Measurements from ENCODE around the gene MRTFB.
A peak's percentile ranks its signal among the peaks of the same experiment; 100 is the strongest.
"Not testable (repeated sequence)": the region's sequence is repeated elsewhere in the genome, so short reads cannot be mapped to it uniquely, and the experiment has no call there.

The MRTFB gene

DNA sequence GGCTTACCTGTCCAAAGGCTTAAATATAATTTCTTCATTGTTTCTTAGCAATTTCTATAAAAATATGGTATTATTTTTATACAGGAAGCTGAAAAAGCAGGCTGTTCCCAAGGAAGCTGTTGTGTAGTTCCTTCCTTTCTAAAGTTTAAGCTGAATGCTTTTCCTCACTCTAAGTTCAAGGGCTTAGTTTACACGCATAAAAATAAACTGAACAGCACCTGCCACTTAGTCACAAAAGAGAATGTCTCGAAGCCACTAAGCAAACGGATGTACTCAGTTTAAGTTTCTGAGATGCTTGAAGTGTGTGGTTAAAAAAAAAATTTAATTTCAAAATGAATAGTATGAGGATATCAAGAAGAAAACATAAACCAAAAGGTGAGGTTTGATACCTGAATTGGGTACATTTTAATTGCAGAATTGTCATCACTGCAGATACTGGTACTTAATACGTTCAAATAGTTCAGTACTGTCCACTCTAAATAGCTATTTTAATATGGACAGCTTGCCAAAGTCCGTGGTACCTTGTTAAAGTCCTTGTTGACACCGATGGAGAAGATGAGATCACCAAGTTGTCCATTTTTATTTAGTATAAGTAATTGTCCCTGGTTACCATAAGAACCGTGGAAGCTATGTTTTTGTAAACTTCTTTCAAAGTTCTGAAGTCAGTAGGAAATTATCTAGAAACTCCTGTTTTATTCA lies 38.1 kb downstream of the MRTFB start:
- no peak for DNase-seq

DNA sequence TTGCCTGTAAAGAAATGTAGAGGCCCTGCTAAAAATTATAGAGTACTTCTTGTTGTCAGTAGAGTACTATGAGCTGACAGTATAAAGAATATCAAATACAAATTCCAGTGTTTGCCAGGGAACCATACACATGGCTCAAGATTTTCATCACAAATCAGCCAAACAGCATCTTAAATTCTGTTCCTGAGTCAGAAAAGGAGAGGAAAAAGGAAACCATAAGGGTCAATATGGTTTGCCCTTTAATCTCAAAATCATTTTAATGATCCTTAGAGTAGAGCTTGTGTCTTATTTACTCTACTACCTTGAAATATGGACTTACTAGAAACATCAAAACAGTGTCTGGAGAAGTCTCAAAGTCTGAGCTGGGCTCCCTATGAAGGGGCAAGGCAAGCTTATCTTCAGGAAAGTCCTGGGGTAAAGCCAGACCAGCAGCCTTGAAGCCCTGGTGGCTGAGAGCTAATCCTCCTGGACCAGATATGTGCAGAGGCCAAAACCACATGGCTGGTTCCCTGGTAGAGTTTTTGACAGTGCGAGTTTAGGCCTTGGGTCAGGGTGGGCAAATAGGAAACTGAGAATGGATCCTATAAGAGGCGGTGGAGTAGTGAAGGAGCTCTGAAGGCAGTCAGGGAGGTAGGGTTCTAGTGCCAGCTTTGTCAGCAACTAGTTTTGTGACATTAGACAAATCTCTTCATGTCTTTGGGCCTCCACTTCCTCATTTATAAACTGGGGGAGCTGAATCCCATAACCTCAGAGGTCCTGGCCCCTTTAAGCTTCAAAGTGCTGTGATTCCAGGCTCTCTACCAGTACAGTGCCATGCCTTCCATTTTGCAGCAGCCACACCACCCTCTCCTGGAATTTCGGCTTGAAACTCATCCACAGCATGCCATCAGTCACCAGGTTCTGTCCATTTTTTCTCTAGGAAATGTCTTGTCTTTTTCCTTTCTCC lies 38.9 kb downstream of the MRTFB start:
- no peak for DNase-seq

DNA sequence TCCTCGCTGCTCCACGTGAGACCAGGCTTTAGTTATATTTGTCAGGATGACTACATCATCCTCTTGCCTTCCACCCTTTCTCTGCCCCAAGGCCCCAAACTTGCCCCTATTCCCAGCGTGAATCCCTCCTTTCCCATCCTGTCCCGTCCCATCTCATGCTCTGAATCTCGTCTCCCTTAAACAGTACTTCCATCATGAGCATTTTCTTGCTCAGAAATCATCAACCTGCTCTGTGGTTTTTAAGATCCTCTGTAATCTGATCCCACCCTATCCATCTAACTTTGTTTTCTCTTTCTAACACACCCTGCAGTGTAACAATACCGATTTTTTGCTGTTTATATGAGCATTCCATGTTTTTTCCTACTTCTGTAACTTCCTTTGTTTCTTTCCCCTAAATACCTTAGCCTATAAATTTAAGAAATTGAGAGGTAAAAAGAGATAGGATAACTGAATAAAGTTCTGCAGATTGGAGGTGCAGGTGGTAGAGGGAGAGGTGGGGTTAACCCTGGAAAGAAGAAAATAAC lies 39.7 kb downstream of the MRTFB start:
- DNase-seq, result no peak

DNA sequence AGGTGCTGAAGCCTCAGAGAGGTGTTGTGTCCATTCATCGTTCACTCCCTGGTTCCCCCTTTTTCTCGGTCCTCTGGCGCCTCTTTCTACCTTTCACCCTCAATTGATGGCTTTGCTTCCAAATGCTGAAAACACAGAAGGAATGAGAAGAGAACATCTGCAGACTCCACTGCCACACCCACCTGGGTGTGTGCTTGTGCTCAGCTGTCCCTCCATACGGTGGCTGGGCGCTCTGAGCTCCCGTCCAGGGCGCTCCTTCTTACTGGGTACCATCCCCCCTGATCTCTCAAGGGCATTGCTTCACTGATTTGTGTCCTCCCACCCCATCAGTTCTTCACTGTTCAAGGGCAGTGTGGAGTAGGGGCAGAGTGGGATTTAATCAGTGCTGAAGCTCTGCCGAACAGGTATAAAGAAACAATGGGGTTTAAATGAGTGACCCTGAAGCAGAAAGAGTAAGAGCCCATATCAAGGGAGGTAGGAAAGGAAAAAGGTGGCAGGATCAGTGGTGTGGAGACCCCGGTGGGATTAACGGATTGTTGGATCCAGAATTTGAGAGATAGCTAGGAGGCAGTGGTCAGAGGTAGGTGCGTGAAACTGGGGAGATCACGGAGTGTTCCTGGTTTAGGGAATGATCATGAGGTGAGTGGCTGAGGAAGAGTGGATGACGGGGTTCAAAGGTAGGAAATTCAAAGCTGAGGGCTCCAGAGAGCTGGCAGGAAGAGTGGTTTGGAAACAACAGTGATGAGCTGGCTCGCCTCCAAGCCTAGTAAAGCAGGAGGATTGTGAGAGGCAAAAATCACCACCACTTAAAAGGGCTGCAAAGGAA lies 40.8 kb downstream of the MRTFB start:
- no peak for DNase-seq

DNA sequence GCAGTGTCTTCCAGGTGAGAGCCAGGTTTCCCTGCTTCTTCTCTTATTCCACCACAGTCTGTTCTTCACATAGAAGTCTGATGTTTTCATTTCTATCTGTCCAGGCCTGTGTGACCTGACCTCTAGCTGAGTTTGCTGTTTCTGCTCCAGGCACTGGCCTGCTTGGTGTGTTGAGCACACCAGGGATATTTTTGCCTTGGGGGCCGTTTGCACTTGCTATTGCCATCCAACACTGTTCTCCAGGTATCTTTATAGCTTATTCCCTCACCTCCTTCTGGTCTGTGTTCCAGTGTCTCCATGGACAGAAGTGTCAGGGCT lies 41.4 kb downstream of the MRTFB start:
- DNase-seq, result no peak

DNA sequence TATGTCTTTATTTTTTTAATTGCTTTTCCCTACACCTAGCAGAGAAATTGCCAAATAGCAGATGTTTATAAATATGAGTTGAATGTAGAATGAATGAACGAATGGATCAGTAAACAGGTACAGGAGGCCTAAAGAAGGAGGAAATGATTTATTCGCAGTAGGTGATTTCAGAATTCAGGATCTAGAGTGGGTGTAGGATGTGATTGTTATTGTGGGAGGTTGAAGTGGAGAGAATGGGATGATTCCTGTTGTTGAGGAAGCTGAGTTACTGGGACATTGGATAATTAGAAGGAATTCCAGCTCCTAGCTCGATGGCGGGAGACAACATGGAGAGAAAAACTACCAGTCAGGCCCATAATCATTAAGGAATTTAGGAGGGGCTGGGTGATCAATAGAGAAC lies 42.2 kb downstream of the MRTFB start:
- DNase-seq, result no peak

DNA sequence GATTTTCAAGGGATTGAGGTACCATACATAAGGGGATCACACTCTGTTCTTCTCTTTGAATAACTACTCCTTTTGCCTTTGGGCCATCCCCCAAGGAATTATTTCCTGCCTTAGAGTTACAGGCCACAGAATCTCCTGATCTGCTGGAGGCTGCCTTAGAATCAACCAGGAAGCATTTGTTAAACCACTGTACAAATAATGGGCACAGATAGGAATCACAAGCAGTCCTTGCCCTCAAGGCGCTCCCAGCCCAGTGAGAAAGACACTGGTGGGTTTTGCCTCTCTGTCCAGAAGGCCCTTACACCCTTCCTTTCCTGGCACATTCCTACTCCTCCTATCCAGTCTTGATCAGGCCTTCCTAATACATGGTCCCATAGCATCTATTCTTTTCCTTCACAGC lies 45.9 kb downstream of the MRTFB start:
- DNase-seq, result no peak

DNA sequence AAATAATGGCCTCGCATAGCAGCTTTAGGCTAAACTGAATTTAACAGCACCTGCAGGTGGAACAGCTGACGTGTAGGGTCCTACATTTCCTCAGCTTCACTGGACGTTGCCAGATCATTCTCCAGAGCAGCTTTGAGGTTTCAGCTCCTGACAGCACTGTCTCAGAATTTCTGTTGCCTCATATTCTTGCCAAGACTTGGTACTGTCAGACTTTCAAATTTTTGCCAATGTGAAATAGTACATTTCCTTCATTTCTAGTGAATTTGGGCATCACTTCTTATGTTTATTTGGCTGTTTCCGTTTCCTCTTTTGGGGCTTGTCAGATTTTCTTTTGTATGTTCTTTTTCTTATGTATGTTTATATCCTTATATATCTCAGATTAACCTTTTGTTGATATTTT lies 48.7 kb downstream of the MRTFB start:
- no peak for DNase-seq

DNA sequence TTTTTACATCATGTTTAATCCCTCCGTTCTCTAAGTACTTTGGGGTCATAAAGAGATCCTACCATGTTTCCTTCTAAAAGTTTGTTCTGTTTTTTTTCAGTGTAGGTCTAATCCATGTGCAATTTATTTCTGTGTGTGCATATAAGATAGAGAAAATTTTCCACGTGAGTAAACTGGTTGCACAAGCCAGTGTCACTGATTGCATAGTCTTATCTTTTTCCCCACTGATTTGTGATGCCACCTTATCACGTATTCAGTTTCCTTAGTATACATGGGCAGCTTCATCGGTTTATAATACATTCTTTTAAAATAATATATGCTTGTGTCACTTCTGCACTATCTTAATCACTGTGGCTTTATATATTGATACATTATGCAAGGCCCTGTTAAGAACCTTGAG lies 49.2 kb downstream of the MRTFB start:
- no peak for DNase-seq

DNA sequence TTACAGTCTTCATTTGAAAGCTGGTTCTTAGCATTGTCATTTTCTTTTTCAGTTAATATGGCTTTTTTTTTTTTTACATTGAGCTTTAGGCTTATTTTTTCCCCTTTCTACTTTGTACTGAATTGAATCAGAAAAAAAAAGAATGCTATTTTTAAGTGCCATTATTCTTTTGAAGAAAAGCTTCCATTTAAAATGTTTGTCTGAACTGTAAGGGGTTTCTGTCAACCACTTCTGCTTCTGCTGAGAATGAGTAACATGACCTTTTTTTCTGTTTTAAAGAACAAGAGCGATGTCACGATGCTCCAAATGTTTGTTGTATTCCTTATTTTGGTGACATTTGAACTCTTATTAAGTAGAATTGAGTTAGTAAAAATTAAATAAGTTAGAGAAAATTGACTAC lies 50.0 kb downstream of the MRTFB start:
- peak; percentile 26 for DNase-seq

DNA sequence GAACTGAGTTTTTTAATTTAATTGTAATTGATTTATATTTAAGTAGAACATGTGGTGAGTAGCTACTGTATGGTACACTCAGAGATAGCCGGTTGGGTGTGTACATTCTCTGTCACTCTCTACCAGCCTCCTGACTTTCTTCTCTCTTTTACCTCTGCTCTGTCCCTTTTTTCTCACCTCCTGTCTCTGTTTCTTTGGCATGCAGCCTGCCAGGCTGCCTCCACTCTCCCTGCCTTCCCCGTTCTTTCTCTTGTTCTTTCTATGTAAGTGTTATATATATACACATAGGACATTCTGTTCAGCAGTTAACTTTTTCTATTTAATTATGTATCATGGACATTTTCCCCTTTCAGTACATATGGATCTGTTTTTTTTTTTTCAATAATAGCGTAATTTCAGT lies 50.8 kb downstream of the MRTFB start:
- no peak for DNase-seq

DNA sequence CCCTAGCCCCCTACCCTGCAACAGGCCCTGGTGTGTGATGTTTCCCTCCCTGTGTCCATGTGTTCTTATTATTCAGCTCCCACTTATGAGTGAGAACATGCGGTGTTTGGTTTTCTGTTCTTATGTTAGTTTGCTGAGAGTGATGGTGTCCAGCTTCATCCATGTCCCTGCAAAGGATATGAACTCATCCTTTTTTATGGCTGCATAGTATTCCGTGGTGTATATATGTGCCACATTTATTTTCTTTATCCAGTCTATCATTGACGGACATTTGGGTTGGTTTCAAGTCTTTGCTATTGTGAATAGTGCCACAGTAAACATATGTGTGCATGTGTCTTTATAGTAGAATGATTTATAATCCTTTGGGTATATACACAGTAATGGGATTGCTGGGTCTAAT lies 51.3 kb downstream of the MRTFB start:
- DNase-seq, result not testable (repeated sequence)

DNA sequence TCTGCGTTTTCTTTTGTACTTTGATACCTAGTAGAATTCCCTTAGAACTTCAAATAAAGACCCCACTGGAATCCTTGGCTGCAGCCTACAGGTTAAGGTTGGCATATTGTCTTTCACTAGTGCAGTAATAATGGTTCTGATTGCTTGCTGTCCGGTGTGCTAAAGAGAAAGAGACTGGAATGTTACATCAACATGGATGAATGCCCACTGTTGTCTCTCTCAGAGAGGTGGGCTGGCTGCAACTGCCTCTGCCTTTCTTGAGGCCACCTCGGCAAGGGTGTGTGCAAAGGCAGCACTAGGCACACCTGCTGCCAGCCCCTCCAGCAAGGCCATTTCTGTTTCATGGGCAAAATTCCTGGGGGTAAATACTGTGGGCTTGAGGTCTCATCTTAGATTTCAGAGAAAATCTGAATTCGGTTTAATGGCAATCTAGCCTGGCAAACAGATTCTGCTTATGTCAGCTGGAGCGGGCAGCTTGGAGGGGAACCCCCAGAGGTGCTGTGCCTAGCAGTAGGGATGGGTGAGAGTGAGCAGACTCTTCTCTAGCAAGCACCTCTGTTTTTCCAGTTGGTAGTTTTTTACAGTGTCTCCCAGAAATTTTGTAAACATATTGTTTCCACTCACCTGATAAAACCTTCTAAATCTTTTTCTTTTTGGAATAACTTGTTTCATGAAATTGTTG lies 54.0 kb downstream of the MRTFB start:
- DNase-seq, result no peak

DNA sequence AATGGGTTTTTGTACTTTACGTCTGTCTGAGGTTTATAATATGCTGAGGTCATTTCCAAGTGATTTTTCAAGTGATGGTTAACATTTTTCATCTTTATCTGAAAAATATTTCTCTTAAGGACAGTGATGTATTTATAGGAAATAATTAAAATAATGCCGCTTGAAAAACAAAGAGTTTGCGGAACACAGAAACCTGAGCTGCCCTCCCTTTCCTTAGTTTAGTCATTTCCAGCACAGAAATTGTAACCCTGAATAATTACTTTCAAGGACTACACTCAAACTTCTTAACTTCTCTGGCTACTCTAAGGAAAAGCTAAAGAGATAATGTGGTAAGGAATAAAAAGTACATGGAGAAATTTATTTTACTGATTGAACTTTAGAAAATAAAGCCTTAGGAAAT lies 54.6 kb downstream of the MRTFB start:
- no peak for DNase-seq

DNA sequence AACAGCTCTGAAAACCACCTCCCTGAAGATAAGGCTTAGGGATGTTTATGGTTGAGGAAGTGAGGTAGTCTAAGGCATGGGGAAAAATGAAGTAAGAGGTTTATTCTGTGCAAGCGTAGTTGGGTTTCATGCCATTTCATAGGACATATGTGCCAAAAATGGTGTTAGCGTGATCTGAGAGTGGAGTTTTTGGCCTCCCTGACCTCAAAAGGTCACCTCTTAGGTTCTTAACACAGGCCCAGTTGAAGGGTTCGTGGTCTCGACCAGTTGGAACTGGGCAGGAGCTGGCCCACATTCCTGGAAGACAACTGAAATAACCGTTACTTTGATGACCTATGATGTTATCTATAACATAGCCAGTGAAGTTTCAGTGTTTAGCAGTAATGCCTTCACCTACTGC lies 57.0 kb downstream of the MRTFB start:
- DNase-seq, result no peak

DNA sequence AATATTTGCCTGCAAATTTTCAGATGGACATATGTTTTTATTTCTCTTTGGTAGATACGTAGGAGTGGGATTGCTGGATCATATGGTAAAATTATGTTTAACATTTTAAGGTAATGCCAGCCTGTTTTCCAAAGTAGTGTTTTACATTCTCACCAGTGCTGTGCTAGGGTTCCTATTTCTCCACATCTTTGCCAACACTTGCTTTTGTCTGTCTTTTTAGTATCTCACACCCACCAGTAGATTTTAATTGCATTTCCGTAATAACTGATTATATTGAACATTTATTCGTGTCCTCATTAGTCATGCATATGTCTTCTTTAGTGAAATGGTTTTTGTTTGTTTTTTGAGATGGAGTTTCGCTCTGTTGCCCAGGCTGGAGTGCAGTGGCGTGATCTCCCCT lies 58.4 kb downstream of the MRTFB start:
- no peak for DNase-seq

DNA sequence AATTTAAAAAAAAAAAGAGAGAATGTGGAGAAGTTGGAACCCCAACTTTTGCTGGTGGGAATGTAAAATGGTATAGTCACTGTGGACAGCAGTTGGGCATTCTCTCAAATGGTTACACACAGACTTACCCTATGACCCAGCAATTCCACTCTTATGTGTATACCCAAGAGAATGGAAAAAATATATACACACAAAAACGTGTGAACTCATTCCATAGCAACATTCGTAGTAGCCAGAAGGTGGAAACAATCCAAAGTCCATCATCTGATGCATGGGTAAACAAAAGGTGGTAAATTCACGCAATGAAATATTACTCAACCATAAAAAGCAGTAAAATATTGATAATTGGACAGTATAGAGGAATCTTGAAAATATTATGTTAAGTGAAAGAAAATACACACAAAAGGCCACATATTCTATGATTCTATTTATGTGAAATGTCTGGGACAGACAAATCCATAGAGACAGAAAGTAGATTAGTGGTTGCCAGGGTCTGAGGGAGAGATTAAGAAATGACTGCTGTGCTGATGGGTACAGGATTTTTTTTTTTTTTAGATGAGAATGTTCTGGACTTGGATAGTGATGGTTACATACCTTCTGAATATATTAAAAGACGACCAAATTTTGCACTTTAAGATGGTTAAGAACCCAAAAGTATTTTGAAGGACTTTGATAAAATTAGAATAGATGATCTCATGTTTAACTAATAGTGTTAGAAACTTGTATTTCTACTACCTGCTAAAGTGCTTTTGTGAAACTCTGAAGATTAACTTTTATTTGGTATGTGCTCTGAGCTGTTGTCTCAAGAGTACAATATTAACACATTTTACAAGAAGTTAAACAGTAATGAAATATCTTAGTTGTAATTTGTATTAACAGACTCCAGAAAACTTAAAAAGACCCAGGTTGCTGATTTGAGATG lies 60.9 kb downstream of the MRTFB start:
- DNase-seq, result no peak

DNA sequence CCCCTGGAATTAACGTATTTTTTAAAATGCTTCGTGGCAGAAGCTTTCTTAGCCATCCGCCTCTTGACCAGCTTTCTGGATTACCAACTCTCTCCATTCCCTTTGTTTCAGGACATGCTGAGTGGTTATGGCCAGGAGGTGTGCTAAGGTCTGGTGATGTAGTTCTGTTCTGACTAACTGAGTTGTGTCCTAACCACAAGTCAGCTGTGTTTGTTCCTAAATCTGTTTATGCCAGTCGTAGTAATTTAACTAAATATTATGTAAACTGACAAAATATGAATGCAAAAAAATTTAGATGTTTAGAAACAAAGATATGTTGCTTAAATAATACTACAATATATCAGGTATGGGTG lies 61.6 kb downstream of the MRTFB start:
- peak; percentile 47 for DNase-seq

DNA sequence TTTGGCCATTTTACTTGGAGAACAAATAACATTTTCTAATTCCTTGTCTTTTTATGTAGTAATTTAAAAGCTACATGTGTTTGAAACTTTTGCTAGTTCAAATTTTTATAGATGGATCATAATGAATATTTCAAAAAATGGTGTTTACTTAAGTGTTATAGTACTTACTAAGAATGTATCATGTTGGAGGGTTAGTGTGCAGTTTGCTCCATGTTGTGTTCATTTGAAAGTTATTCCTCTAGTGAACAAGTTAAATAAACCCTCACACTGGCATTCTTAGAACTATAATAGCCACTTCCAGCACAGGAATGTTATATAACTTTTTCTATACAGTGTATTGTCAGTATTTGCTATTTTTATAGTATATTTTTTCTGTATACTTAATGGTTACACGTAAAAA lies 62.8 kb downstream of the MRTFB start:
- DNase-seq, result no peak

DNA sequence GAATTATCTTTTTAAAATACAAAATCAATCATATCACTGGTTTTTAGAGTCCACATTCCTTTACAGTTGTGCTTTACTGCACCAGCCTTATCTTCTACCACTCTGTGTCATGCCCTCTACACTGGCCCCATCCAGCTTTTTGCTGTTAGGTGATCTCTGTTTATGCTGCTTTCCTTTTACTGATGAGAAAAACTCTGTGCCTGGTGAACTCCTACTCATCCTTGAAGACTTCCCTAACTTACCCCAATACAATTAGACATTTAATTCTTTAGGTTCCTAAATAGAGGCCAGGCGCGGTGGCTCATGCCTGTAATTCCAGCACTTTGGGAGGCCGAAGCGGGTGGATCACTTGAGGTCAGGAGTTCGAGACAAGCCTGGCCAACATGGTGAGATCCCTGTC lies 64.6 kb downstream of the MRTFB start:
- DNase-seq, result no peak

DNA sequence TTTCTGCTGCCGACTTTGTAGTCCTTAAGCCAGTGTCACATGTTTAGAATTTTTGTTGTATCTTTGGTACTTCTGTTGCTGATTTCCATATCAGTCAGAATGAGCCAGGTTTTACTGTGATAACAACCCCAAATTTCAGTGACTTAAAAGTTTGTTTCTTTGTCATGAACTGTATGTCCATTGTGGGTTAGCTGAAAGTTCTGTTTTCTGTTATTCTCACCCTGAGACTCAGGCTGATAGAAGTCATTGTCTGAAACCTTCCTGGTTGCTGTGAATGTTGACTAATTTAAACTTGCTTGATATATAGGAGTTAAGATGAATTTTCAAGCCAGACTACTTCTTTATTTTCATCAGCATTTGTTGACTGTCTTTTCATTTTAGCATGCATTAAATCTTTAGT lies 68.8 kb downstream of the MRTFB start:
- DNase-seq, result no peak

DNA sequence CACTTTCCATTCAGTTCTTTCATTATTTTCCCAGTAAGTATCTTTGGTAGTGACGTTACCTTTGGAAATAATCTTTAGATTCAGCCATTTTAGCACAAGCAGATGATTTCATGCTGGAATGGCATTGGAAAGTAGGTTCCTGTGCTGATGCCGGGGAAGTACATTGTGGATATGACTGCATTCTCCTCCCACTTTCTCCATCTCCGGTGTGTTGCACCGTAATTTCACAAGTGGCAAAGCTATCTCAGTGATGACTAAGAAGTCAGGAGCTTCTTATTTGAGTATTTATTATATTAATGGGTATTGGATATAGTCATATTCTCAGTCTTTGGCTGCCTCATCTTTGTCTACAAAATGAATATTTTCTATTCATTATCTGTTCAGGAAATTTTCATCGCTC lies 69.8 kb downstream of the MRTFB start:
- DNase-seq, result peak; percentile 44
